Stimulated activated naive CD8-positive, alpha-beta T cell treated with anti-CD3 and anti-CD28 coated beads, Interleukin-15, amount 100 ng/mL, for 72 hours (primary cell): Measurements from ENCODE around the gene OR8G5.
A peak's percentile ranks its signal among the peaks of the same experiment; 100 is the strongest.
"Not testable (repeated sequence)": the region's sequence is repeated elsewhere in the genome, so short reads cannot be mapped to it uniquely, and the experiment has no call there.

Experiments used
- ATAC-seq: fragments of 150-1000 bp; cut with Tn5 transposase; 2 replicates; pipeline ENCODE4 v1.10.0; 2021; ENCODE audit warnings: mild to moderate bottlenecking, moderate library complexity
- DNase-seq, 2 donors: peaks; one replicate each; pipeline ENCODE4 v3.0.0; 2021 to 2022
- H3K27ac Mint-ChIP-seq, 2 donors: one replicate each; pipeline ENCODE4 v1.8.0; 2022; ENCODE audit warnings: mild to moderate bottlenecking in 2 of 2, mixed read lengths in 2 of 2, moderate library complexity in 2 of 2
- H3K27me3 Mint-ChIP-seq: one replicate; pipeline ENCODE4 v1.8.0; 2022; ENCODE audit warnings: mixed read lengths
- H3K4me1 Mint-ChIP-seq: one replicate; pipeline ENCODE4 v1.8.0; 2022; ENCODE audit warnings: mild to moderate bottlenecking, mixed read lengths
- H3K4me3 Mint-ChIP-seq, 2 donors: one replicate each; pipeline ENCODE4 v1.8.0; 2022; ENCODE audit warnings: mild to moderate bottlenecking in 2 of 2, mixed read lengths in 2 of 2, moderate library complexity in 1 of 2
- H3K9me3 Mint-ChIP-seq, 2 donors: one replicate each; pipeline ENCODE4 v1.8.0; 2022; ENCODE audit warnings: mixed read lengths in 2 of 2

The OR8G5 gene, protein sequence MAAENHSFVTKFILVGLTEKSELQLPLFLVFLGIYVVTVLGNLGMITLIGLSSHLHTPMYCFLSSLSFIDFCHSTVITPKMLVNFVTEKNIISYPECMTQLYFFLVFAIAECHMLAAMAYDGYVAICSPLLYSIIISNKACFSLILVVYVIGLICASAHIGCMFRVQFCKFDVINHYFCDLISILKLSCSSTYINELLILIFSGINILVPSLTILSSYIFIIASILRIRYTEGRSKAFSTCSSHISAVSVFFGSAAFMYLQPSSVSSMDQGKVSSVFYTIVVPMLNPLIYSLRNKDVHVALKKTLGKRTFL

DNA sequence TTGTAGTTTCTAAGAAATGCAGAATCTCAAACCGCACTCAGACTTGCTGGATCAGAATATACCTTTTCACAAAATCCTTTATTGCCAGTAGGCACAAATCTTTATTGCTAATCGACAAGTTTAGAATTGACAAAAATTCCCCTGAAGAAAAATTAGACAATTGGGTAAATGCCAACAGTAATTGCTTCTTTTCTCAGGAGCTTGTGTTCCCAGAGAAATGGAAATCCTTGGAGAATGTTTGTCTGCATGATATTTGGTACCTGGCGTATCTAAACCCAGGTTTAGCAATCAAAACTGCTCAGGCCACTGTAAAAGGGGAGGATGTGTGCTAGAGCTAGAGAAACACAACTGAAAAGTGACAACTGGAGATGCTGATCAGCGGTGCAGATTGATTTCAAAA is at the start of gene OR8G5:
OR8G5 (plus strand) TSS at position 301 of the 400 bp plus-strand sequence. CDS start 8,556 bp downstream, outside the sequence.
- H3K4me1 Mint-ChIP-seq: no peaks in the 10 kb centered on the region
- no peaks in the 10 kb centered on the region for H3K27me3 Mint-ChIP-seq
- ATAC-seq (no peak), DNase-seq (no peak)
- no peak within 1 kb of the TSS for H3K4me3 Mint-ChIP-seq
- H3K9me3 Mint-ChIP-seq: no peaks in the 10 kb centered on the region
- no peak within 1 kb of the TSS for H3K27ac Mint-ChIP-seq

DNA sequence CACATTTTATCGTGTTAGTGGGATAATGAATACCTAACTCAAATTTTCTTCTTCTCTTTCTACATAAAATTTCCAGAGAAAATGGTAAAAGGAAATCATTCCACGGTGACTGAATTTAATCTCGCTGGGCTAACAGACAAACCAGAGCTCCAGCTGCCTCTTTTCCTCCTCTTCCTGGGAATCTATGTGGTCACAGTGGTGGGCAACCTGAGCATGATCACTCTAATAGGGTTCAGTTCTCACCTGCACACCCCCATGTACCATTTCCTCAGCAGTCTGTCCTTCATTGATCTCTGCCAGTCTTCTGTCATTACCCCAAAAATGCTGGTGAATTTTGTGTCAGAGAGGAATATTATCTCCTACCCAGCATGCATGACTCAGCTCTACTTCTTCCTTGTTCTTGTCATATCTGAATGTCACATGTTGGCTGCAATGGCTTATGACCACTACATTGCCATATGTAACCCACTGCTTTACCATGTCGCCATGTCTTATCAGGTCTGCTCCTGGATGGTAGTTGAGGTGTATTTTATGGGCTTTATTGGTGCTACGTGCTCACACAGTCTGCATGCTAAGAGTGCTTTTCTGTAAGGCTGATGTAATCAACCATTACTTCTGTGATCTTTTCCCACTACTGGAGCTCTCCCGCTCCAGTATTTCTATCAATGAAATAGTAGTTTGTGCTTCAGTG is 48.9 kb upstream of the OR8G5 start:
- Mint-ChIP-seq H3K4me1 (no peaks in the 10 kb centered on the region), H3K9me3 (no peaks in the 10 kb centered on the region), H3K27ac (no peak overlapping the region), H3K27me3 (peaks cover 5% of the 10 kb centered on the region), H3K4me3 (no peak overlapping the region)
- peak; percentile 5 for ATAC-seq
- DNase-seq: no peak

DNA sequence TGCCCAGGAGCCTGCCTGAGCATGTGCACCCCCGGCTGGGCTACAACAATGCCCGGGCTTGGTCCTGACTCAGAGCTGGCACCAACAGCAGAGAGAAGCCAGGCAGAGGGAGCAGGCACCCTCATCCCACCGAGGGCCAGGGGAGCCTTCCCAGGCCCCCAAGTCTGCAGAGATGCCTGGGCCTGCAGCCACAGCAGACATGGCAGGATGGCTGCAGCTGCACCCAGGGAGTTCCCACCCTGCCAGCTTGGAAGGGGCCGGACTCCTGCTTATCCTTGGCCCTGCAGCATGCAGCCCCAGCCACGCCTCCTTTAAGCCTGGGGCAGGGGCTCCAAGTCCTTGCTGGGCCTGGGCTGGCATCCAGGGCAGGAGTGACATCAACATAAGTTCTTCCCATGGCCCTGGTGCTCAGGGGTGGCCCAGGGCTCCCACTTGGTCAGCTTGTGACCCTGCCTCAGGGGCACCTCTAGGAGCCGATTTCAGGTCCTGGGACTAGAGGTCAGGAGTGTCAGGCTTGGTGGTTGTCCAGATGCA is 46.3 kb upstream of the OR8G5 start:
- Mint-ChIP-seq H3K9me3 (no peaks in the 10 kb centered on the region), H3K4me3 (no peak overlapping the region), H3K4me1 (no peaks in the 10 kb centered on the region), H3K27ac (no peak overlapping the region), H3K27me3 (peaks cover 5% of the 10 kb centered on the region)
- ATAC-seq (peak; percentile 43), DNase-seq (no peak)

DNA sequence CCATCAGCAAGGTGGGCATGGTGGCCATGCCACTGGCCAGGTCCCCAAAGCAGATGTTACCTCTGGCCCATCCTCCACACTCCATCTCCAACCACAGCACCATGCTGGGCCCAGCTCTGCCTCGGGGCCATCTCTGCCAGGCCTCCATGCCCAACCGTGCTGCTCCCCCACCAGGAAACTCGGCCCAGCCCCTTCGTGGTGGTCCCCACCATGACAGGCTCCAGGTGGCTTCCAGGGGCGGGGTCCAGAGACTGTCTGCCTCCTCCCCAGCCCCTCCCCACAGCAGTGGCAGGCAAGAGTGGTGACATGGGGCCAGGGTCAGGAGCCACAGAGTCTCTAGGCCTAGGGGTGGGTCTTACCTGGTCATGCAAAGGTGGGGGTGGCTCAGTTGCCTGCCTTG is 45.8 kb upstream of the OR8G5 start:
- no peak overlapping the region for H3K27ac Mint-ChIP-seq
- H3K9me3 Mint-ChIP-seq: no peaks in the 10 kb centered on the region
- H3K4me1 Mint-ChIP-seq: no peaks in the 10 kb centered on the region
- peaks cover 5% of the 10 kb centered on the region for H3K27me3 Mint-ChIP-seq
- ATAC-seq (peak; percentile 44), DNase-seq (no peak)
- no peak overlapping the region for H3K4me3 Mint-ChIP-seq

DNA sequence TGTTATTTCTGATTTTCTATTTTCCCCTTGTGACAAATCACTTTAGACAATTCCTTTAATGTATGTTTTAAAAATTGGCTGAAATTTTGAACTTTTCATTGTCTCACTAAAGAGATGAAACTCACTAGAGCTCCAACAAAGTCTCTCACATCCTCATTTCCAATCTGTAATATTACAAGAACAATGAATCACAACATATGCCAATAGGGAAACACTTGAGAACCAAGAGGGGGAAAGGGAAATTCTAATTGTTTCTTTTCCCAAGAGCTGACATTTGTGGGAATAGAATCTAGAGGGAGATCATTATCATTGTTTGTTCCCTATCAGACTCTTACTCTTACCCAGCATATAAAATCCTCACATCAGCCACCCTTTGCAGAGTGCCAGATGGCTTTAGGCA is 44.9 kb upstream of the OR8G5 start:
- DNase-seq (no peak), ATAC-seq (no peak)
- Mint-ChIP-seq H3K27ac (no peak overlapping the region), H3K4me3 (no peak overlapping the region), H3K27me3 (peaks cover 5% of the 10 kb centered on the region), H3K9me3 (no peaks in the 10 kb centered on the region), H3K4me1 (no peaks in the 10 kb centered on the region)

DNA sequence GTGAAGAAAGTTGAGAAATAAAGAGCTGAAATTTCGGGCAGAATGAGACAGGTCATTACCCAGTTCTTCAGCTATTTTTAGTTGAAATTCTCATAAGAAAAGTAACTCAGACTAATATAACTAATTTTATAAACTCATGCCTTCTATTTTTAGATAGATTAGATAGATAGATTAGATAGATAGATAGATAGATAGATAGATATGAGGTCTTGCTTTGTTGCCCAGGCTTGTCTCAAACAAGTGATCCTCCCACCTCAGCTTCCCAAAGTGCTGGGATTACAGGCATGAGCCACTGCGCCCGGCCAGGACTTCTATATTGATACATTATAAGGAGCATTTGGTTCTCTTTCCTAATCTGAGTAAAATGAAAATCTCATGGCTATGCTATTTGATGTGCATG is 42.1 kb upstream of the OR8G5 start:
- ATAC-seq: no peak
- H3K27me3 Mint-ChIP-seq: no peaks in the 10 kb centered on the region
- no peak overlapping the region for H3K27ac Mint-ChIP-seq
- H3K4me1 Mint-ChIP-seq: no peaks in the 10 kb centered on the region
- no peak for DNase-seq
- H3K4me3 Mint-ChIP-seq: no peak overlapping the region
- H3K9me3 Mint-ChIP-seq: no peaks in the 10 kb centered on the region

DNA sequence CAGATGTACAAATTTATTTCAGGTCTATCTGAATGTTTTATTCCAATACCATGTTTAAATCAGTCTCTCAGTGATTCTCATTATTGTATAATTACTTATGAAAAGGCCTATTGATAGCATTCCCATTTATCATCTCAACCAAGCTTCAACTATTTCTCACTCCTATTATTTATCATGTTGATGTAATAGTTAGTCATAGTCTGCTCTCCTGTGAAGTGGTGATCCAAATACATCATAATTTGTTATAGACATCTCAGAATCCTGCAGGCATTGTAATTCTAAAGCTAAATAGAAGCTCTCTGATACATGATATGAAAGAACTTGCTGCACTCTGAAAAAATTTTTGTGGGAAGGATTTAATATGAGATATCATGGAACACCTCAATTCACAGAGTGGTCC is 37.0 kb upstream of the OR8G5 start:
- ATAC-seq: no peak
- H3K27me3 Mint-ChIP-seq: no peaks in the 10 kb centered on the region
- no peak overlapping the region for H3K4me3 Mint-ChIP-seq
- no peak for DNase-seq
- no peaks in the 10 kb centered on the region for H3K9me3 Mint-ChIP-seq
- no peak overlapping the region for H3K27ac Mint-ChIP-seq
- no peaks in the 10 kb centered on the region for H3K4me1 Mint-ChIP-seq

DNA sequence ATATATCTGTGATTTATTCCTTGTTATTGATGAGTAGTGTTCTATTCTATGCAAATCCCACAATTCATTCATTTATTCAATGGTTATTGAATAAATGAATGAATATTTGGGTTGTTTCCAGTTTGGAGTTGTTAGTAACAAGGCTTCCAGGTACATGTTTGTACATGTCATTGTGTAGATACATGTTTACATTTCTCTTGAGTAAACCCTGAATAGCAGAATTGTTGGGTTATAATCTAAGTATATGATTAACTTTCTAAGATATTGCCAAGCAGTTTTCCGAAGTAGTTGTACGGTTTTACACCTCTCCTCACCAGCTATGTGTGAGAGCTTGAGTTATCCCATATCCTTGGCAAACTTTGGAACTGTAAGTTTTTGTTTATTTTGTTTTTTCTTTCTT is 33.8 kb upstream of the OR8G5 start:
- Mint-ChIP-seq H3K4me3 (no peak overlapping the region), H3K27me3 (peaks cover 18% of the 10 kb centered on the region), H3K9me3 (no peaks in the 10 kb centered on the region), H3K27ac (no peak overlapping the region), H3K4me1 (no peaks in the 10 kb centered on the region)
- ATAC-seq (no peak), DNase-seq (no peak)

DNA sequence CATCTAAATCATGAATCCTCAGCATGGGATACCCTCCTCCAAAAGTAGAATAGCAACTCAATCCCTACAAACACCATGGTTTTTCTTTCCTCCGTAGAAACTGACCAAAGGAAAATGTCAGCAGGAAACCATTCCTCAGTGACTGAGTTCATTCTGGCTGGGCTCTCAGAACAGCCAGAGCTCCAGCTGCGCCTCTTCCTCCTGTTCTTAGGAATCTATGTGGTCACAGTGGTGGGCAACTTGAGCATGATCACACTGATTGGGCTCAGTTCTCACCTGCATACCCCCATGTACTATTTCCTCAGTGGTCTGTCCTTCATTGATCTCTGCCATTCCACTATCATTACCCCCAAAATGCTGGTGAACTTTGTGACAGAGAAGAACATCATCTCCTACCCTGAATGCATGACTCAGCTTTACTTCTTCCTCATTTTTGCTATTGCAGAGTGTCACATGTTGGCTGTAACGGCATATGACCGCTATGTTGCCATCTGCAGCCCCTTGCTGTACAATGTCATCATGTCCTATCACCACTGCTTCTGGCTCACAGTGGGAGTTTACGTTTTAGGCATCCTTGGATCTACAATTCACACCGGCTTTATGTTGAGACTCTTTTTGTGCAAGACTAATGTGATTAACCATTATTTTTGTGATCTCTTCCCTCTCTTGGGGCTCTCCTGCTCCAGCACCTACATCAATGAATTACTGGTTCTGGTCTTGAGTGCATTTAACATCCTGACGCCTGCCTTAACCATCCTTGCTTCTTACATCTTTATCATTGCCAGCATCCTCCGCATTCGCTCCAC is 31.4 kb upstream of the OR8G5 start:
- not testable (repeated sequence) for H3K27ac Mint-ChIP-seq, ATAC-seq, H3K4me1 Mint-ChIP-seq, DNase-seq, H3K9me3 Mint-ChIP-seq, H3K4me3 Mint-ChIP-seq
- H3K27me3 Mint-ChIP-seq: peaks cover 18% of the 10 kb centered on the region

DNA sequence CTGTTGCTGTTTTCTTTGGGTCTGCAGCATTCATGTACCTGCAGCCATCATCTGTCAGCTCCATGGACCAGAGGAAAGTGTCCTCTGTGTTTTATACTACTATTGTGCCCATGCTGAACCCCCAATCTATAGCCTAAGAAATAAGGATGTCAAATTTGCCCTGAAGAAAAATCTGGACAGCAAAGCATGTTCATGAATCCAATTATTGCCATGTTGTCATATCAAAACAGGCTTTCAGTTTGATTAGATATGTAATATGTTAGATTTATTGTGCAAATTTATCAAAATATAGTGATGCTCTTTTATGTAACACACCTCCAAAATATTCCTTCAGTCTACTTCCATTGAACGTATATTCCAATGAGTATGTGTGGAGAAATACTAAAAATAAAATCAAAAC is 30.7 kb upstream of the OR8G5 start:
- Mint-ChIP-seq H3K4me3 (no peak overlapping the region), H3K27ac (no peak overlapping the region), H3K27me3 (peaks cover 18% of the 10 kb centered on the region), H3K4me1 (no peaks in the 10 kb centered on the region), H3K9me3 (peaks cover 0 to 7% of the 10 kb centered on the region in 2 donors)
- ATAC-seq (no peak), DNase-seq (no peak)

DNA sequence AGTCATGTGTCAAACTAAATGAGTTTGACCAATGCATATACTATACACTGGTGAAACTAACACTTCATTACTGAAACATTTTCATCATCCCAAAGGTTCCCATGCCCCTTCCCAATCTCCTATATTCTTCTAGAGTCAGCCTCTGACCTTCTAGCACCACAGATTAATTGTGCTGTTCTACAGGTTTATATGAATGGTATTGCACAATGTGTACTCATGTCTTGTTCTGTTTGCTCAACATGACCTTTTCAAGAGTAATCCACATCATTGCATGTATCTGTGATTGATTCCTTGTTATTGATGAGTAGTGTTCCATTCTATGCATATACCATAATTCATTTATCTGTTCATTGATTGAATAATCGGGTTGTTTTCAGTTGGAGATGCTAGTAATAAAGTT is 22.8 kb upstream of the OR8G5 start:
- Mint-ChIP-seq H3K9me3 (peaks cover 0 to under 1% of the 10 kb centered on the region in 2 donors), H3K27ac (no peak overlapping the region), H3K4me3 (no peak overlapping the region), H3K27me3 (no peaks in the 10 kb centered on the region), H3K4me1 (no peaks in the 10 kb centered on the region)
- DNase-seq (no peak), ATAC-seq (no peak)

DNA sequence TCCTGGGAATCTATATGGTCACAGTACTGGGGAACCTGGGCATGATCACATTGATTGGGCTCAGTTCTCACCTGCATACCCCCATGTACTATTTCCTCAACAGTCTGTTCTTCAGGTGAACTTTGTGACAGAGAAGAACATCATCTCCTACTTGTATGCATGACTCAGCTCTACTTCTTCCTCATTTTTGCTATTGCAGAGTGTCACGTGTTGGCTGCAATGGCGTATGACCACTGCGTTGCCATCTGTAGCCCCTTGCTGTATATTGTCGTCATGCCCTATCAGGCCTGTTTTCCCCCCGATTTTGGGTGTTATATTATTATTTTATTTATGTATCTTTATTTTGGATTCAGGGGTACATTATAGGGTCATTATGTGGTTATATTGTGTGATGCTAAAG is 17.7 kb upstream of the OR8G5 start:
- ATAC-seq (no peak), DNase-seq (no peak)
- no peak overlapping the region for H3K4me3 Mint-ChIP-seq
- H3K4me1 Mint-ChIP-seq: no peaks in the 10 kb centered on the region
- no peaks in the 10 kb centered on the region for H3K27me3 Mint-ChIP-seq
- no peaks in the 10 kb centered on the region for H3K9me3 Mint-ChIP-seq
- H3K27ac Mint-ChIP-seq: no peak overlapping the region

DNA sequence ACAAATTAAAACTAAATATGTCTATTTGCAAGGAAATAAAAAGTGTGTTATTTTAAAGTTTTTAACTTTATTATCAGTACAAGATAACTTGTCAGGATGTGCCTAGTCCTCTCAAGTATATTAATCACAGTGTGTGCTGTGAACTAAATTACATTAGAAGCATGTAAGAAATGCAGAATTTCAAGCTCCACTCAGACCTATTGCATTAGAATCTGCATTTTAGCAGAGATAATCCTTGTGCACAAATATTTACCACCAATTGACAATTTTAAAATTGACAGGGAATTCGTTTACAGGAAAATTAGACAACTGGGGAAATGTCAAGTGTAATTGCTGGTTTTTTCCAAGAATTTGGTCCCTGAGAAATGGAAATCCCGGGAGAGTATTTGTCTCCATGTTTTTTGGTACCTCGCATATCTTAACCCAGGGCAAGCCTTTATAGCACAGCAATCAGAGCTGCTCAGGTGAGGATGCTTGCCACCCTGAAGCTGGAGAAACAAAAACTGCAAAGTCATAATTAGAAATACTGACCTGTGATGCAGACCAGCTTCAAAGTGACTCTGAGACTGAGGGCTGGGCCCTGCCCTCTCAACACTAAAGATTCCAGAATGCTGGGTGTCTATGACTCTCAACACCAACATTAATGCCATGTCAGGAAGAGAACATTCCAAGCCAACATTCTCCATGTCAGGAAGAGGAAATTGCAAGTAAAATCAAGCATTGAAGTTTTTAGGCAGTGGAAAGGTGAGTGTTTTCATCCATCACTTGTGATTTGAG is 15.4 kb upstream of the OR8G5 start, which contains the start of gene OR8G1:
OR8G1 (plus strand) TSS at position 475 of the 777 bp plus-strand sequence. CDS start 8,581 bp downstream, outside the sequence.
- H3K9me3 Mint-ChIP-seq: no peaks in the 10 kb centered on the region
- ATAC-seq (no peak), DNase-seq (no peak)
- H3K4me3 Mint-ChIP-seq: no peak within 1 kb of the TSS
- no peak within 1 kb of the TSS for H3K27ac Mint-ChIP-seq
- H3K4me1 Mint-ChIP-seq: no peaks in the 10 kb centered on the region
- H3K27me3 Mint-ChIP-seq: no peaks in the 10 kb centered on the region

DNA sequence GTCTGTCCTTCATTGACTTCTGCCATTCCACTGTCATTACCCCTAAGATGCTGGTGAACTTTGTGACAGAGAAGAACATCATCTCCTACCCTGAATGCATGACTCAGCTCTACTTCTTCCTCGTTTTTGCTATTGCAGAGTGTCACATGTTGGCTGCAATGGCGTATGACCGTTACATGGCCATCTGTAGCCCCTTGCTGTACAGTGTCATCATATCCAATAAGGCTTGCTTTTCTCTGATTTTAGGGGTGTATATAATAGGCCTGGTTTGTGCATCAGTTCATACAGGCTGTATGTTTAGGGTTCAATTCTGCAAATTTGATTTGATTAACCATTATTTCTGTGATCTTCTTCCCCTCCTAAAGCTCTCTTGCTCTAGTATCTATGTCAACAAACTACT is 6.3 kb upstream of the OR8G5 start:
- not testable (repeated sequence) for H3K9me3 Mint-ChIP-seq, H3K27me3 Mint-ChIP-seq, H3K4me3 Mint-ChIP-seq, ATAC-seq, DNase-seq, H3K4me1 Mint-ChIP-seq
- peak overlapping the region in 1 of 2 donors; percentile 5 for H3K27ac Mint-ChIP-seq

DNA sequence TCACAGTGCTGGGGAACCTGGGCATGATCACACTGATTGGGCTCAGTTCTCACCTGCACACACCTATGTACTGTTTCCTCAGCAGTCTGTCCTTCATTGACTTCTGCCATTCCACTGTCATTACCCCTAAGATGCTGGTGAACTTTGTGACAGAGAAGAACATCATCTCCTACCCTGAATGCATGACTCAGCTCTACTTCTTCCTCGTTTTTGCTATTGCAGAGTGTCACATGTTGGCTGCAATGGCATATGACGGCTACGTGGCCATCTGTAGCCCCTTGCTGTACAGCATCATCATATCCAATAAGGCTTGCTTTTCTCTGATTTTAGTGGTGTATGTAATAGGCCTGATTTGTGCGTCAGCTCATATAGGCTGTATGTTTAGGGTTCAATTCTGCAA is 8.9 kb downstream of the OR8G5 start:
- ATAC-seq, H3K27me3 Mint-ChIP-seq, H3K4me3 Mint-ChIP-seq, DNase-seq, H3K27ac Mint-ChIP-seq, H3K9me3 Mint-ChIP-seq, H3K4me1 Mint-ChIP-seq: not testable (repeated sequence)
